ENCODE results near the gene GPRIN3.
"Not testable (repeated sequence)": the region's sequence is repeated elsewhere in the genome, so short reads cannot be mapped to it uniquely, and the experiment has no call there.

The GPRIN3 gene

DNA sequence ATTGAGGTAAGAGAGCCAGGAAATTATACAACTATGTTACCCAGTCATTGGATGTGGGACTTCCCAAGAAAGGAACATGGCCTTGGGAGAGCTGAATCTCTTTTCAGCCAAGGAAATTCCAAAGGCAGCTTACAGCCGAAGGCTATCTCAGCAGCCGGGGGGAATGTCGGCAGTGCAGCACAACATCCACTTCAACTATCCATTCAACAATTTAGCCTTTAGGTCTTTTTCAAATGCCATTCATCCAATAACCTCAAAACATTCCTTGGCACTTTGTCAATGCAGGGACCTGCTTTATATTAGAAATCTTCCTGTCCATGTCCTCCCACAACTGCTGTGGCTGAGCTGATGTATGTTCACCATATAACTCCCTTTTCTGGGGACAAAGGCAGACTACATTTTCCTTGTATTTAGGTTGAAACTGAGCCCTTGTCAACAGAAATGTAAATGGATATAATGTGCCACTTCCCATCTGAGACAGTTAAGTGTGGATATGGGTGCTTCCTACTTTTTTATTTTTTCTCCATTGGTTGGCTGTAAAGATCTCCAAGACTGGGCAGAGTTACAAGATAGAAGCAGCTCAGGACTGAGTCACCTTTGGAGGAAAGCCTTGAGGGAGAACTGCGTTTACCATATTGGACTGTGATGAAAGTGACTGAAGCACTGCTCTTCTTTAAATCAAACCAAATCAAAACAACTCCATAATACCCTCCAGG is 94.8 kb downstream of the GPRIN3 start:
- DNase-seq, result no peak

DNA sequence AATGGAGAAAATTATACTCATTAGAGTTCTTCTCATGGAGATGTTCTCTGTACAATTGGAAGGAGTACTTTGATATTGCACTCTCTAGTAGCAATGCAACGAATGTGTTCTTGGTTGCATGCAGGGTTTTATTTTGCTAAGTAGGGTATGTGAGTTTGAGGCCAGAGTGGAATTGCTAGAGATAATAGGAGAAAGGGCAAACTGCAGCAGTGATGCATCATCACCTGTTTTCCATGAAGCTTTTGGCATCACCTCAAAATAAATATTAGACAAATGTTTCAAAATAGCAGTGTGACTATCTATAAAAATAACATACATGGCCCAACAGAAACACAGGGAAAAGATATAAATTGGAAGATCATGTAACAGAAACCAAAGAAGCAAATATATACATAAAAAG is 103.0 kb downstream of the GPRIN3 start:
- no peak for DNase-seq

DNA sequence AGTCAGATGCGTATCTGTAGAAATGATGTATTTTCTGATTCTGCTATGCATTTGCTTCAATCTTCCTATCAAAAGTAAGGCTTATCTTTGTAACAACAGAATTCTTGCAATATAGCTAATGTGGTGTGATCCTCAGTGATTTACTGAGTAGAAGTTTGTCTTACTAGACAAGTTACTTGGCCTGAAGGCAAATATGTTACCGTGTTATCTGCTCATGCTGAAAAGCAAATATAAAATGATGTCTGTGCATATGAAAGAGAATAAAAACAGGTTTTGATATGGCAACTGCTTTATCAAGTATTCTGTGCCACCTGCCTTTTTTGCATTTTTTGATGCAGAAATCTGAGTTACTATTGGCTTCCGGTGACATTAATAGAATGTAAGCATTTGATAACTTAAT is 103.7 kb downstream of the GPRIN3 start:
- no peak for DNase-seq

DNA sequence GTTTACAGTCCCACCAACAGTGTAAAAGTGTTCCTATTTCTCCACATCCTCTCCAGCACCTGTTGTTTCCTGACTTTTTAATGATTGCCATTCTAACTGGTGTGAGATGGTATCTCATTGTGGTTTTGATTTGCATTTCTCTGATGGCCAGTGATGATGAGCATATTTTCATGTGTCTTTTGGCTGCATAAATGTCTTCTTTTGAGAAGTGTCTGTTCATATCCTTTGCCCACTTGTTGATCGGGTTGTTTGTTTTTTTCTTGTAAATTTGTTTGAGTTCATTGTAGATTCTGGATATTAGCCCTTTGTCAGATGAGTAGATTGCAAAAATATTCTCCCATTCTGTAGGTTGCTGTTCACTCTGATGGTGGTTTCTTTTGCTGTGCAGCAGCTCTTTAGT is 108.2 kb downstream of the GPRIN3 start:
- DNase-seq, result not testable (repeated sequence)

DNA sequence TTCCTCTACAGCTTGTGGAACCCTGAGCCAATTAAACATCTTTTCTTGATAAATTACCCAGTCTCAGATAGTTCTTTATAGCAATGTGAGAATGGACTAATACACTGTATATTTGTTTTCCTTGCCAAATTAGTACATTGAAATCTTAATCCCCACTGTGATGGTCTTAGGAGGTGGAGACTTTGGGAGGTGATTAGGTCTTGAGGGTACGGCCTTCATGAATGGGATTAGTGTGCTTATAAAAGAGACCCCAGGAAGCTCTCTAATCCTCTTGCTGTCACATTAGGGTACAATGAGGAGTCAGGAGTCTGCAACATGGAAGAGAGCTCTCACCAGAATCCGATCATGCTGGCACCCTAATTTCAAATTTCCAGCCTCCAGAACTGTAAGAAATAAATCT is 109.7 kb downstream of the GPRIN3 start:
- no peak for DNase-seq

DNA sequence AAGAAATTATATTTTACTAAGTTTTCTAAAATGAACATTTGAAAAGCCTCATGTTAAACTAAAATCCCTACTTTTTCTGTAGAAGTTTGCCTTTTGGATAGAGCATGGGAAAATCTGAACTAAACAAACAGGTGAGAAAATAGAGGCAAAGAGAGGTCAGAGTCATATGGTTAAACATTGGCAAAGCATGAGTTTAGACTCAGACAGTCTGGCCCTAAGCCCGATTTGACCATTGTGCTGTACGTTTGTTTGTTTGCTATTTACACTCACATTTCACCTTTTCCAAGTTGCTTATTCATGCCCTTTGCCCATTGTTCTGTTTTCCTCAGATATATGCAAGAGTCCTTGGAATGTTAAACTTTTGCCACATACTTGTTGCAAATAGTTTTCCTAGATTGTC is 110.9 kb downstream of the GPRIN3 start:
- no peak for DNase-seq

DNA sequence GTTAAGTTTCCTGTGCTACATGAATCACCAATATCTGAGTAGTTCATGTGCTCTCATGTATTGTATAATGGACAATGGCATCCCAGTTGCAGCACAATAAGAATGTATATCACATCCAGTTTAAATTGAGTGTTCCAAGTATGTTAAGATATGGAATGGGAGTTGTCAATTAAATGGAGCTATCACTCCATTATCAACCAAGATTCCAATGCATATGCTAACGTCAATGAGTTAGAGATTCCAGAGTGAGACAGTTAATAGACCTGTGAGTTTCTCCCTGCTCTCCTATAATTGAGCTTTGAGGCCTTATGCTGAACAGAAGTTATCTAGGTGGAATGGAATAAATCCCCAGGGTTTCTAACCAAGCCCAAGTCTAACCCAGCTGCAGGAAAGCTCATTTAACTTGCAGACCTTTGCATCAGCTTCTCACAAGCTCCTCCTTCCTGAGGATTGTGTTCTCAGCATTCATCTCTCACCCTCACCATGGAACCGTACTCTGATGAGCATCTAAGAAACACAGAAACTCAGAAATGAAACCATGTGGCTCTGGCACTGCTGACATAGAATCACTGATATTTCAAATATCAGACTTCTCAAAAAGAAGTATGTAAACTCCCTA is 111.4 kb downstream of the GPRIN3 start:
- DNase-seq, result no peak

DNA sequence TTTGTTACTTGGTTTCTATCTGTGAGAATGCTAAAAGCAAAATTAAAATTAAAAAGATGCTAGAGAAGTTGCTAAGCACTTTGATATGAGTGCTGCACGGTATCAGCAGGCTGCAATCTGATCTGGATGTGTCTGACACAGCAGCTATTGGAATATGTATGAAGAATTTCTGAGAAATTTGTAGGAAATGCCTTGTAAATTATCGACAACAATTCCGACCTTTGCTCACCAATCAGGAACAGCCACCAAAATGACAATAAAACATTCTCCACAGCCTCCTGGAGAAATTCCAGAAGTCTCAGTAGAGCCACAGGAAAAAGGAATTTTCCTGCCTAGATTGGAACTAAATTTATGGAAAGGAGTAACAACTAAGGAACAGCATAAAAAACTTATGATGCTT is 113.8 kb downstream of the GPRIN3 start:
- DNase-seq, result no peak

All from activated gamma-delta T cell (primary cell).